GM23338 (cell line): ENCODE results near the gene MRPL52. TPM values are rescaled to one million over a fixed set of nuclear protein-coding genes. Genes with fewer than 3 reads are reported as not detected.

Source experiments
- ATAC-seq: fragments of 200-7000 bp; cut with Tn5 transposase; 3 replicates; pipeline ENCODE4 v1.9.1; 2020
- DNase-seq: peaks from one replicate; pipeline ENCODE4 v3.0.0-alpha.2; 2015; ENCODE audit warnings: low spot score
- H2AFZ ChIP-seq: fragments of 200-600 bp; sonication (generic); 2 replicates; pipeline ENCODE4 v1.8.0; 2016; ENCODE audit warnings: antibody characterized with exemption, mild to moderate bottlenecking, moderate library complexity
- H3F3A ChIP-seq: fragments of 200-600 bp; sonication (generic); replicated peaks from 2 replicates; pipeline ENCODE4 v1.8.0; 2017; ENCODE audit warnings: antibody characterized with exemption, mixed run types, low read depth
- H3K27ac ChIP-seq: fragments of 200-600 bp; sonication (generic); 2 replicates; pipeline ENCODE4 v1.6.1; 2016; ENCODE audit warnings: low read depth
- H3K27me3 ChIP-seq: fragments of 200-600 bp; sonication (generic); 2 replicates; pipeline ENCODE4 v1.8.0; 2016; ENCODE audit warnings: mild to moderate bottlenecking, mixed run types, moderate library complexity; ENCODE audit not compliant: insufficient read depth
- H3K36me3 ChIP-seq: fragments of 200-600 bp; sonication (generic); 2 replicates; pipeline ENCODE4 v1.8.0; 2016; ENCODE audit warnings: mild to moderate bottlenecking; ENCODE audit not compliant: insufficient read depth
- H3K4me1 ChIP-seq: fragments of 200-600 bp; sonication (generic); 2 replicates; pipeline ENCODE4 v1.8.0; 2016; ENCODE audit warnings: mild to moderate bottlenecking, moderate library complexity; ENCODE audit not compliant: insufficient read depth
- H3K4me2 ChIP-seq: fragments of 200-600 bp; sonication (generic); 2 replicates; pipeline ENCODE4 v1.7.1; 2017; ENCODE audit warnings: mixed run types
- H3K4me3 ChIP-seq: fragments of 200-600 bp; sonication (generic); 2 replicates; pipeline ENCODE4 v1.6.1; 2016; ENCODE audit warnings: mixed run types
- H3K79me2 ChIP-seq: fragments of 200-600 bp; sonication (generic); replicated peaks from 2 replicates; pipeline ENCODE4 v1.8.0; 2017; ENCODE audit warnings: mild to moderate bottlenecking; ENCODE audit not compliant: insufficient read depth
- H3K9me2 ChIP-seq: fragments of 200-600 bp; sonication (generic); 2 replicates; pipeline ENCODE4 v1.8.0; 2017; ENCODE audit not compliant: insufficient read depth
- H4K20me1 ChIP-seq: fragments of 200-600 bp; sonication (generic); replicated peaks from 2 replicates; pipeline ENCODE4 v1.8.0; 2017; ENCODE audit warnings: mild to moderate bottlenecking; ENCODE audit not compliant: insufficient read depth
- H3K27ac Mint-ChIP-seq: 2 replicates; pipeline ENCODE4 v1.8.0; 2020; ENCODE audit warnings: inconsistent platforms, mild to moderate bottlenecking, moderate library complexity, mixed read lengths
- H3K27me3 Mint-ChIP-seq: 3 replicates; pipeline ENCODE4 v1.8.0; 2022; ENCODE audit warnings: low read depth, mild to moderate bottlenecking, moderate library complexity, mixed read lengths, inconsistent platforms; ENCODE audit not compliant: insufficient read depth, poor library complexity
- H3K36me3 Mint-ChIP-seq: 3 replicates; pipeline ENCODE4 v1.8.0; 2021; ENCODE audit warnings: low read depth, mild to moderate bottlenecking, inconsistent platforms, moderate library complexity, mixed read lengths
- H3K4me1 Mint-ChIP-seq: 3 replicates; pipeline ENCODE4 v1.8.0; 2020; ENCODE audit warnings: mild to moderate bottlenecking, inconsistent platforms, mixed read lengths
- H3K4me3 Mint-ChIP-seq: 3 replicates; pipeline ENCODE4 v1.8.0; 2021; ENCODE audit warnings: moderate library complexity, mild to moderate bottlenecking, inconsistent platforms, mixed read lengths
- H3K9me3 Mint-ChIP-seq: 3 replicates; pipeline ENCODE4 v1.8.0; 2020; ENCODE audit warnings: moderate library complexity, mild to moderate bottlenecking, inconsistent platforms, mixed read lengths
- CREB1 ChIP-seq: fragments of 250-450 bp; sonication (Bioruptor Pico); IDR thresholded peaks from 2 replicates; pipeline ENCODE4 v1.5.0; 2020; ENCODE audit warnings: low read depth, mild to moderate bottlenecking, moderate library complexity
- EZH2 ChIP-seq: fragments of 200-600 bp; sonication (generic); IDR thresholded peaks from one replicate; pipeline ENCODE4 v1.8.0; 2017; ENCODE audit warnings: antibody characterized with exemption, mild to moderate bottlenecking, low read depth; ENCODE audit not compliant: unreplicated experiment
- EZH2phosphoT487 ChIP-seq: fragments of 200-600 bp; sonication (generic); IDR thresholded peaks from one replicate; pipeline ENCODE4 v1.8.1; 2018; ENCODE audit warnings: antibody characterized with exemption; ENCODE audit not compliant: unreplicated experiment
- JUNB ChIP-seq: IDR thresholded peaks from one replicate; pipeline ENCODE4 v1.6.1; 2016; ENCODE audit warnings: antibody characterized with exemption; ENCODE audit not compliant: unreplicated experiment
- NANOG ChIP-seq: IDR thresholded peaks from 2 replicates; pipeline ENCODE4 v1.6.1; 2016; ENCODE audit warnings: antibody characterized with exemption, borderline replicate concordance
- POLR2AphosphoS5 ChIP-seq: IDR thresholded peaks from 2 replicates; pipeline ENCODE4 v1.6.1; 2016; ENCODE audit warnings: antibody characterized with exemption, low read depth
- STAT1 ChIP-seq: IDR thresholded peaks from one replicate; pipeline ENCODE4 v1.6.1; 2016; ENCODE audit warnings: antibody characterized with exemption; ENCODE audit not compliant: unreplicated experiment
- ZNF114 ChIP-seq: fragments of 250-450 bp; sonication (Bioruptor Pico); IDR thresholded peaks from 2 replicates; pipeline ENCODE4 v1.5.0; 2020; ENCODE audit warnings: mild to moderate bottlenecking, moderate library complexity
- ZNF331 ChIP-seq: fragments of 250-450 bp; sonication (Bioruptor Pico); IDR thresholded peaks from 2 replicates; pipeline ENCODE4 v1.5.0; 2020; ENCODE audit warnings: low read depth, mild to moderate bottlenecking, moderate library complexity
- polyA plus RNA-seq: library from polyadenylated mRNA; unstranded; fragments of >200 nt; fragmentation: Nextera tagmentation; extraction: Ambion mirVana; gene quantifications from 2 replicates; pipeline ENCODE4 v1.2.1, GENCODE V29; 2016
- total RNA-seq: library from RNA; depleted of rRNA; stranded (reverse); fragments of >200 nt; shearing (Covaris generic); gene quantifications from 2 replicates; pipeline ENCODE4 v1.2.3, GENCODE V29; 2014
- TF ChIP-seq, protein P1 (sequence below), 2 experiments: fragments of 200-600 bp in 1 of 2; sonication (generic) in 1 of 2; conservative IDR thresholded peaks; 2 replicates each; pipeline versions ENCODE4 v1.5.1 to v1.6.1; 2016 to 2017; ENCODE audit warnings: antibody characterized with exemption in 2 of 2, low read depth in 2 of 2, mild to moderate bottlenecking in 2 of 2, moderate library complexity in 1 of 2
- TF ChIP-seq, protein P2 (sequence below): IDR thresholded peaks from one replicate; pipeline ENCODE4 v1.6.1; 2018; ENCODE audit warnings: antibody characterized with exemption; ENCODE audit not compliant: unreplicated experiment
- TF ChIP-seq, protein P3 (sequence below): fragments of 250-450 bp; sonication (Bioruptor Pico); IDR thresholded peaks from 2 replicates; pipeline ENCODE4 v1.5.0; 2020; ENCODE audit warnings: mild to moderate bottlenecking, moderate library complexity
- TF ChIP-seq, protein P4 (sequence below): IDR thresholded peaks from 2 replicates; pipeline ENCODE4 v1.6.1; 2016; ENCODE audit warnings: antibody characterized with exemption

MRPL52 gene
- total and polyA plus RNA-seq, 2 experiments from 2014 or later: 131 to 617 TPM

DNA sequence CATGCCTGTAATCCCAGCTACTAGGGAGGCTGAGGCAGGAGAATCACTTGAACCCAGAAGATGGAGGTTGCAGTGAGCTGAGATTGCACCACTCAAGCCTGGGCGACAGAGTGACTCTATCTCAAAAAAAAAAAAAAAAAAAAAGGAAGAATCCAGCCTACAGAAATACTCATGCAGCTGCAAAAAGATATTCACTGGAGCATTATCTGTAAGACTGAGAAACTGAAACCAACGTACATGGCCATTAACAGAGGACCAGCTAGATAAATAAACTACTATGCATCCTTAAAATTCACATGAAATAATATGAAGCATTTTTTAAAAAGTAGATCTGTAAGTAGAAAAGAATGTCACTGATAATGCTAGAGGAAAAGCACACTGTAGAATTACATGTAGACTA lies 18.0 kb upstream of the MRPL52 start:
- peaks cover 37% of the 10 kb centered on the region for H3K4me1 Mint-ChIP-seq
- no peak for TF ChIP-seq CREB1
- TF ChIP-seq, protein P1, sequence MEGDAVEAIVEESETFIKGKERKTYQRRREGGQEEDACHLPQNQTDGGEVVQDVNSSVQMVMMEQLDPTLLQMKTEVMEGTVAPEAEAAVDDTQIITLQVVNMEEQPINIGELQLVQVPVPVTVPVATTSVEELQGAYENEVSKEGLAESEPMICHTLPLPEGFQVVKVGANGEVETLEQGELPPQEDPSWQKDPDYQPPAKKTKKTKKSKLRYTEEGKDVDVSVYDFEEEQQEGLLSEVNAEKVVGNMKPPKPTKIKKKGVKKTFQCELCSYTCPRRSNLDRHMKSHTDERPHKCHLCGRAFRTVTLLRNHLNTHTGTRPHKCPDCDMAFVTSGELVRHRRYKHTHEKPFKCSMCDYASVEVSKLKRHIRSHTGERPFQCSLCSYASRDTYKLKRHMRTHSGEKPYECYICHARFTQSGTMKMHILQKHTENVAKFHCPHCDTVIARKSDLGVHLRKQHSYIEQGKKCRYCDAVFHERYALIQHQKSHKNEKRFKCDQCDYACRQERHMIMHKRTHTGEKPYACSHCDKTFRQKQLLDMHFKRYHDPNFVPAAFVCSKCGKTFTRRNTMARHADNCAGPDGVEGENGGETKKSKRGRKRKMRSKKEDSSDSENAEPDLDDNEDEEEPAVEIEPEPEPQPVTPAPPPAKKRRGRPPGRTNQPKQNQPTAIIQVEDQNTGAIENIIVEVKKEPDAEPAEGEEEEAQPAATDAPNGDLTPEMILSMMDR (conservative IDR thresholded peaks at IDR 0.05; ENCODE audit: low read depth in 2 of 2): no peak
- TF ChIP-seq ZNF331 (CRISPR knock-in tag): no peak
- TF ChIP-seq, protein P2, sequence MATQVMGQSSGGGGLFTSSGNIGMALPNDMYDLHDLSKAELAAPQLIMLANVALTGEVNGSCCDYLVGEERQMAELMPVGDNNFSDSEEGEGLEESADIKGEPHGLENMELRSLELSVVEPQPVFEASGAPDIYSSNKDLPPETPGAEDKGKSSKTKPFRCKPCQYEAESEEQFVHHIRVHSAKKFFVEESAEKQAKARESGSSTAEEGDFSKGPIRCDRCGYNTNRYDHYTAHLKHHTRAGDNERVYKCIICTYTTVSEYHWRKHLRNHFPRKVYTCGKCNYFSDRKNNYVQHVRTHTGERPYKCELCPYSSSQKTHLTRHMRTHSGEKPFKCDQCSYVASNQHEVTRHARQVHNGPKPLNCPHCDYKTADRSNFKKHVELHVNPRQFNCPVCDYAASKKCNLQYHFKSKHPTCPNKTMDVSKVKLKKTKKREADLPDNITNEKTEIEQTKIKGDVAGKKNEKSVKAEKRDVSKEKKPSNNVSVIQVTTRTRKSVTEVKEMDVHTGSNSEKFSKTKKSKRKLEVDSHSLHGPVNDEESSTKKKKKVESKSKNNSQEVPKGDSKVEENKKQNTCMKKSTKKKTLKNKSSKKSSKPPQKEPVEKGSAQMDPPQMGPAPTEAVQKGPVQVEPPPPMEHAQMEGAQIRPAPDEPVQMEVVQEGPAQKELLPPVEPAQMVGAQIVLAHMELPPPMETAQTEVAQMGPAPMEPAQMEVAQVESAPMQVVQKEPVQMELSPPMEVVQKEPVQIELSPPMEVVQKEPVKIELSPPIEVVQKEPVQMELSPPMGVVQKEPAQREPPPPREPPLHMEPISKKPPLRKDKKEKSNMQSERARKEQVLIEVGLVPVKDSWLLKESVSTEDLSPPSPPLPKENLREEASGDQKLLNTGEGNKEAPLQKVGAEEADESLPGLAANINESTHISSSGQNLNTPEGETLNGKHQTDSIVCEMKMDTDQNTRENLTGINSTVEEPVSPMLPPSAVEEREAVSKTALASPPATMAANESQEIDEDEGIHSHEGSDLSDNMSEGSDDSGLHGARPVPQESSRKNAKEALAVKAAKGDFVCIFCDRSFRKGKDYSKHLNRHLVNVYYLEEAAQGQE: no peak
- no peak for TF ChIP-seq STAT1
- no peak for TF ChIP-seq EZH2
- TF ChIP-seq, protein P3, sequence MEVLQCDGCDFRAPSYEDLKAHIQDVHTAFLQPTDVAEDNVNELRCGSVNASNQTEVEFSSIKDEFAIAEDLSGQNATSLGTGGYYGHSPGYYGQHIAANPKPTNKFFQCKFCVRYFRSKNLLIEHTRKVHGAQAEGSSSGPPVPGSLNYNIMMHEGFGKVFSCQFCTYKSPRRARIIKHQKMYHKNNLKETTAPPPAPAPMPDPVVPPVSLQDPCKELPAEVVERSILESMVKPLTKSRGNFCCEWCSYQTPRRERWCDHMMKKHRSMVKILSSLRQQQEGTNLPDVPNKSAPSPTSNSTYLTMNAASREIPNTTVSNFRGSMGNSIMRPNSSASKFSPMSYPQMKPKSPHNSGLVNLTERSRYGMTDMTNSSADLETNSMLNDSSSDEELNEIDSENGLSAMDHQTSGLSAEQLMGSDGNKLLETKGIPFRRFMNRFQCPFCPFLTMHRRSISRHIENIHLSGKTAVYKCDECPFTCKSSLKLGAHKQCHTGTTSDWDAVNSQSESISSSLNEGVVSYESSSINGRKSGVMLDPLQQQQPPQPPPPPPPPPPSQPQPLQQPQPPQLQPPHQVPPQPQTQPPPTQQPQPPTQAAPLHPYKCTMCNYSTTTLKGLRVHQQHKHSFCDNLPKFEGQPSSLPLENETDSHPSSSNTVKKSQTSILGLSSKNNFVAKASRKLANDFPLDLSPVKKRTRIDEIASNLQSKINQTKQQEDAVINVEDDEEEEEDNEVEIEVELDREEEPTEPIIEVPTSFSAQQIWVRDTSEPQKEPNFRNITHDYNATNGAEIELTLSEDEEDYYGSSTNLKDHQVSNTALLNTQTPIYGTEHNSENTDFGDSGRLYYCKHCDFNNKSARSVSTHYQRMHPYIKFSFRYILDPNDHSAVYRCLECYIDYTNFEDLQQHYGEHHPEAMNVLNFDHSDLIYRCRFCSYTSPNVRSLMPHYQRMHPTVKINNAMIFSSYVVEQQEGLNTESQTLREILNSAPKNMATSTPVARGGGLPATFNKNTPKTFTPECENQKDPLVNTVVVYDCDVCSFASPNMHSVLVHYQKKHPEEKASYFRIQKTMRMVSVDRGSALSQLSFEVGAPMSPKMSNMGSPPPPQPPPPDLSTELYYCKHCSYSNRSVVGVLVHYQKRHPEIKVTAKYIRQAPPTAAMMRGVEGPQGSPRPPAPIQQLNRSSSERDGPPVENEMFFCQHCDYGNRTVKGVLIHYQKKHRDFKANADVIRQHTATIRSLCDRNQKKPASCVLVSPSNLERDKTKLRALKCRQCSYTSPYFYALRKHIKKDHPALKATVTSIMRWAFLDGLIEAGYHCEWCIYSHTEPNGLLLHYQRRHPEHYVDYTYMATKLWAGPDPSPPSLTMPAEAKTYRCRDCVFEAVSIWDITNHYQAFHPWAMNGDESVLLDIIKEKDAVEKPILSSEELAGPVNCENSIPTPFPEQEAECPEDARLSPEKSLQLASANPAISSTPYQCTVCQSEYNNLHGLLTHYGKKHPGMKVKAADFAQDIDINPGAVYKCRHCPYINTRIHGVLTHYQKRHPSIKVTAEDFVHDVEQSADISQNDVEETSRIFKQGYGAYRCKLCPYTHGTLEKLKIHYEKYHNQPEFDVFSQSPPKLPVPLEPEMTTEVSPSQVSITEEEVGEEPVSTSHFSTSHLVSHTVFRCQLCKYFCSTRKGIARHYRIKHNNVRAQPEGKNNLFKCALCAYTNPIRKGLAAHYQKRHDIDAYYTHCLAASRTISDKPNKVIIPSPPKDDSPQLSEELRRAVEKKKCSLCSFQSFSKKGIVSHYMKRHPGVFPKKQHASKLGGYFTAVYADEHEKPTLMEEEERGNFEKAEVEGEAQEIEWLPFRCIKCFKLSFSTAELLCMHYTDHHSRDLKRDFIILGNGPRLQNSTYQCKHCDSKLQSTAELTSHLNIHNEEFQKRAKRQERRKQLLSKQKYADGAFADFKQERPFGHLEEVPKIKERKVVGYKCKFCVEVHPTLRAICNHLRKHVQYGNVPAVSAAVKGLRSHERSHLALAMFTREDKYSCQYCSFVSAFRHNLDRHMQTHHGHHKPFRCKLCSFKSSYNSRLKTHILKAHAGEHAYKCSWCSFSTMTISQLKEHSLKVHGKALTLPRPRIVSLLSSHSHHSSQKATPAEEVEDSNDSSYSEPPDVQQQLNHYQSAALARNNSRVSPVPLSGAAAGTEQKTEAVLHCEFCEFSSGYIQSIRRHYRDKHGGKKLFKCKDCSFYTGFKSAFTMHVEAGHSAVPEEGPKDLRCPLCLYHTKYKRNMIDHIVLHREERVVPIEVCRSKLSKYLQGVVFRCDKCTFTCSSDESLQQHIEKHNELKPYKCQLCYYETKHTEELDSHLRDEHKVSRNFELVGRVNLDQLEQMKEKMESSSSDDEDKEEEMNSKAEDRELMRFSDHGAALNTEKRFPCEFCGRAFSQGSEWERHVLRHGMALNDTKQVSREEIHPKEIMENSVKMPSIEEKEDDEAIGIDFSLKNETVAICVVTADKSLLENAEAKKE (CRISPR knock-in tag): no peak
- TF ChIP-seq ZNF114 (CRISPR knock-in tag): no peak
- no peak for TF ChIP-seq NANOG
- TF ChIP-seq POLR2AphosphoS5: no peak
- TF ChIP-seq JUNB: no peak
- TF ChIP-seq EZH2phosphoT487: no peak
- TF ChIP-seq, protein P4, sequence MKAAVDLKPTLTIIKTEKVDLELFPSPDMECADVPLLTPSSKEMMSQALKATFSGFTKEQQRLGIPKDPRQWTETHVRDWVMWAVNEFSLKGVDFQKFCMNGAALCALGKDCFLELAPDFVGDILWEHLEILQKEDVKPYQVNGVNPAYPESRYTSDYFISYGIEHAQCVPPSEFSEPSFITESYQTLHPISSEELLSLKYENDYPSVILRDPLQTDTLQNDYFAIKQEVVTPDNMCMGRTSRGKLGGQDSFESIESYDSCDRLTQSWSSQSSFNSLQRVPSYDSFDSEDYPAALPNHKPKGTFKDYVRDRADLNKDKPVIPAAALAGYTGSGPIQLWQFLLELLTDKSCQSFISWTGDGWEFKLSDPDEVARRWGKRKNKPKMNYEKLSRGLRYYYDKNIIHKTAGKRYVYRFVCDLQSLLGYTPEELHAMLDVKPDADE: no peak
- no peaks in the 10 kb centered on the region for H3K9me3 Mint-ChIP-seq
- no peak overlapping the region for H3K27ac Mint-ChIP-seq
- Histone ChIP-seq H3K4me1 (peaks cover 29% of the 10 kb centered on the region), H3K4me3 (no peak overlapping the region), H3K27ac (no peak overlapping the region), H3K79me2 (no peaks in the 10 kb centered on the region), H3K27me3 (no peaks in the 10 kb centered on the region), H3F3A (0 out of 2 replicates have a peak, but pooled peaks cover 3% of the 10 kb centered on the region), H3K36me3 (no peaks in the 10 kb centered on the region), H2AFZ (no peak overlapping the region), H4K20me1 (no peaks in the 10 kb centered on the region), H3K4me2 (no peak overlapping the region), H3K9me2 (no peaks in the 10 kb centered on the region)
- DNase-seq (no peak), ATAC-seq (no peak)
- no peaks in the 10 kb centered on the region for H3K36me3 Mint-ChIP-seq
- H3K27me3 Mint-ChIP-seq: peaks cover 6% of the 10 kb centered on the region
- H3K4me3 Mint-ChIP-seq: no peak overlapping the region
